ENCODE measurements around the gene GPHN.
"Not testable (repeated sequence)": the region's sequence is repeated elsewhere in the genome, so short reads cannot be mapped to it uniquely, and the experiment has no call there.

- TF ChIP-seq CTCF (conservative IDR thresholded peaks at IDR 0.05 in 1 of 2, IDR thresholded peaks at IDR 0.05 in 1 of 2; ENCODE audit: extremely low read depth in 1 of 2, insufficient read depth in 1 of 2, low read depth in 1 of 2, low read length in 2 of 2); EZH2 (IDR thresholded peaks at IDR 0.05; ENCODE audit: borderline replicate concordance, low read length): not testable (repeated sequence)
Observed at GRCh38 chr14:66587753-66588152, 79.8 kb downstream of the GPHN start.

All from mammary epithelial cell (primary cell).